T-cell (primary cell): ENCODE measurements around the gene KCNQ5. TPM values are rescaled to one million over a fixed set of nuclear protein-coding genes. Genes with fewer than 3 reads are reported as not detected.

Source experiments
- ATAC-seq, 4 experiments: fragments of 200-7000 bp in 3 of 4; fragments of 150-1000 bp in 1 of 4; cut with Tn5 transposase; replicated peaks in 1 of 4; 1 replicate in 3 of 4; 2 replicates in 1 of 4; pipeline ENCODE4 v1.10.0; 2021; ENCODE audit warnings: moderate library complexity in 3 of 4, mild to moderate bottlenecking in 2 of 4, moderate number of reproducible peaks in 1 of 4
- CTCF ChIA-PET, 2 donors: fragments of 300-600 bp; sonication (Branson Sonifier 250); formaldehyde crosslinking; loops; one replicate each; lab custom pipeline; 2022; ENCODE audit warnings: antibody characterized with exemption in 2 of 2; lab: Charles Lee
- POLR2A ChIA-PET, 2 donors: fragments of 300-600 bp; sonication (Branson Sonifier 250); formaldehyde crosslinking; loops; one replicate each; lab custom pipeline; 2022; ENCODE audit warnings: antibody characterized with exemption in 2 of 2; lab: Charles Lee
- DNase-seq, 35 experiments: peaks; one replicate each; pipeline versions ENCODE4 v3.0.0 to v3.0.0-alpha.2; 2013 to 2023
- H3K27ac ChIP-seq: one replicate; pipeline ENCODE4 v1.5.1; 2013; ENCODE audit warnings: low read length
- H3K27me3 ChIP-seq, 2 experiments: replicated peaks in 1 of 2; 1 replicate in 1 of 2; 2 replicates in 1 of 2; pipeline versions ENCODE4 v1.6.1 to v1.7.0; 2013; ENCODE audit warnings: low read length in 1 of 2, mixed read lengths in 1 of 2; ENCODE audit not compliant: control insufficient read depth in 2 of 2, insufficient read depth in 2 of 2; ENCODE audit errors: extremely low read depth in 1 of 2
- H3K36me3 ChIP-seq, 2 donors: 1 replicate in 1 of 2; 2 replicates in 1 of 2; pipeline versions ENCODE4 v1.6.1 to v1.7.0; 2013; ENCODE audit warnings: low read length in 1 of 2; ENCODE audit not compliant: control insufficient read depth in 2 of 2, insufficient read depth in 1 of 2; ENCODE audit errors: extremely low read depth in 1 of 2
- H3K4me1 ChIP-seq, 2 experiments: 1 replicate in 1 of 2; 2 replicates in 1 of 2; pipeline versions ENCODE4 v1.6.1 to v1.7.0; 2013; ENCODE audit warnings: low read length in 2 of 2, mixed read lengths in 1 of 2; ENCODE audit not compliant: insufficient read depth in 2 of 2, control insufficient read depth in 1 of 2; ENCODE audit errors: extremely low read depth in 1 of 2
- H3K4me3 ChIP-seq, 2 donors: 1 replicate in 1 of 2; 2 replicates in 1 of 2; pipeline versions ENCODE4 v1.5.1 to v1.7.0; 2013; ENCODE audit warnings: mild to moderate bottlenecking in 2 of 2, low read length in 1 of 2, moderate library complexity in 1 of 2; ENCODE audit not compliant: control insufficient read depth in 1 of 2; ENCODE audit errors: extremely low read depth in 1 of 2
- H3K9me3 ChIP-seq: 2 replicates; pipeline ENCODE4 v1.7.0; 2013
- H3K27ac Mint-ChIP-seq, 2 donors: one replicate each; pipeline ENCODE4 v1.8.0; 2020 to 2021; ENCODE audit warnings: mild to moderate bottlenecking in 2 of 2, mixed read lengths in 2 of 2
- H3K27me3 Mint-ChIP-seq, 2 donors: one replicate each; pipeline ENCODE4 v1.8.0; 2021 to 2022; ENCODE audit warnings: mixed read lengths in 2 of 2
- H3K36me3 Mint-ChIP-seq: one replicate; pipeline ENCODE4 v1.8.0; 2021; ENCODE audit warnings: mixed read lengths
- H3K4me1 Mint-ChIP-seq, 3 donors: one replicate each; pipeline ENCODE4 v1.8.0; 2020 to 2022; ENCODE audit warnings: mixed read lengths in 3 of 3, mild to moderate bottlenecking in 1 of 3
- H3K4me3 Mint-ChIP-seq, 3 donors: one replicate each; pipeline ENCODE4 v1.8.0; 2020 to 2022; ENCODE audit warnings: mild to moderate bottlenecking in 3 of 3, mixed read lengths in 3 of 3, moderate library complexity in 3 of 3
- H3K9me3 Mint-ChIP-seq, 3 donors: one replicate each; pipeline ENCODE4 v1.8.0; 2020 to 2022; ENCODE audit warnings: mixed read lengths in 3 of 3
- WGBS: methylation state at CpG from one replicate; pipeline ENCODE4 v1.1.5; 2013; ENCODE audit warnings: missing lambda C conversion rate; ENCODE audit not compliant: insufficient coverage; 5-methylcytosine and 5-hydroxymethylcytosine counted together
- total RNA-seq, 35 experiments: library from RNA in 6 of 35; stranded (reverse) in 6 of 35; fragments of 120-200 nt in 1 of 35; gene quantifications; one replicate each; pipeline versions ENCODE4 v1.2.1 to v1.2.4 and lab custom pipeline; 2013 to 2026

KCNQ5 gene
- total RNA-seq, 5 donors from 2014 or later (not counting 1 experiment from before 2014, with no cell fraction given), result 3.5 to 5.3 (median 4.3) TPM

DNA sequence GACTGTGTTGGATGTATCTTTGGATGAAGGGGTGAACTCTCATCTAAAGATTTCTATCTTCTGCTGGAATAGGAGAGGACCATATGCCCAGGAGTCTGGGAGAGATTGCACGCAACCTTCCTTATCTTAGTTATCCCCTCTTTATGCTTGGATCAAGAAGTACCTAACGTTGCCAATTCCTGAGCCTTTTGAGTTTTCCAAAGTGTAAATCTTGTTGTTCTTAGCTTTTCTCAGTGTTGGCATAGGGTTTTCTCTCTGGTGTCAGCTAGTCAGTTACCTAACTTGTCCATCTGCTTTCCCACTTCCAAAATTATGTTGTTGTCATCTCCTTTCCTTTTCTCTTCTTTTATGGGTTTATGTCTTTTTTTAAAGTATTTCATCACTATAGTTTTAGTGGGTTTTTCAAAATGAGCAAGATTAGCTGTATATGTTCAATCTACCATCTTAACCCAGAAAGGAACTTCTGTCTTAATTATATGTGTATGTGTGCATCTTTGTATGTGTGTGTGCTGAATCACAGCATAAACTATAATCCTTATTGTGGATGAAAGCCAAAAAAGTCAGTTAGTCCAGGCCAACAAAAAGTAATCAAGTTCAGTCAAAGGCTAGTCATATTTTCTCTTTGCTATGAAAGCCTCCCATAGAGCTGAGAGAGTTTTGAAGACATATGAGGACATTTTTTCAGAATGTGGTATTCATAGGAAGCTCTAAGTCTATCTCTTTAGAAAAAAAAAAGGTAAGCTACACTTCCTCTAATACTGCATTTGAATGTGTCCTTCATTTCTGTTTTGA, 531.3 kb downstream of the KCNQ5 start:
- Histone ChIP-seq H3K4me3 (no peak overlapping the region), H3K9me3 (no peaks in the 10 kb centered on the region), H3K4me1 (no peaks in the 10 kb centered on the region), H3K27ac (no peak overlapping the region), H3K36me3 (no peaks in the 10 kb centered on the region), H3K27me3 (no peaks in the 10 kb centered on the region)
- peaks cover 0 to 1% (median 0%) of the 10 kb centered on the region in 3 donors for H3K9me3 Mint-ChIP-seq
- ChIA-PET POLR2A (no interaction called here), CTCF (interaction anchor here (0.9 to 1.7 kb wide), 3 partner anchors 24 to 741 kb away, joined by 3 to 5 read pairs (median 3); no protein-coding TSS in a partner anchor)
- WGBS, result no CpG with 5 or more reads among the region's 2 CpGs
- no peaks in the 10 kb centered on the region for H3K4me1 Mint-ChIP-seq
- H3K36me3 Mint-ChIP-seq, result peaks cover 7% of the 10 kb centered on the region
- no peaks in the 10 kb centered on the region for H3K27me3 Mint-ChIP-seq
- no peak for ATAC-seq
- no peak overlapping the region for H3K27ac Mint-ChIP-seq
- no peak overlapping the region for H3K4me3 Mint-ChIP-seq
- no peak for DNase-seq

DNA sequence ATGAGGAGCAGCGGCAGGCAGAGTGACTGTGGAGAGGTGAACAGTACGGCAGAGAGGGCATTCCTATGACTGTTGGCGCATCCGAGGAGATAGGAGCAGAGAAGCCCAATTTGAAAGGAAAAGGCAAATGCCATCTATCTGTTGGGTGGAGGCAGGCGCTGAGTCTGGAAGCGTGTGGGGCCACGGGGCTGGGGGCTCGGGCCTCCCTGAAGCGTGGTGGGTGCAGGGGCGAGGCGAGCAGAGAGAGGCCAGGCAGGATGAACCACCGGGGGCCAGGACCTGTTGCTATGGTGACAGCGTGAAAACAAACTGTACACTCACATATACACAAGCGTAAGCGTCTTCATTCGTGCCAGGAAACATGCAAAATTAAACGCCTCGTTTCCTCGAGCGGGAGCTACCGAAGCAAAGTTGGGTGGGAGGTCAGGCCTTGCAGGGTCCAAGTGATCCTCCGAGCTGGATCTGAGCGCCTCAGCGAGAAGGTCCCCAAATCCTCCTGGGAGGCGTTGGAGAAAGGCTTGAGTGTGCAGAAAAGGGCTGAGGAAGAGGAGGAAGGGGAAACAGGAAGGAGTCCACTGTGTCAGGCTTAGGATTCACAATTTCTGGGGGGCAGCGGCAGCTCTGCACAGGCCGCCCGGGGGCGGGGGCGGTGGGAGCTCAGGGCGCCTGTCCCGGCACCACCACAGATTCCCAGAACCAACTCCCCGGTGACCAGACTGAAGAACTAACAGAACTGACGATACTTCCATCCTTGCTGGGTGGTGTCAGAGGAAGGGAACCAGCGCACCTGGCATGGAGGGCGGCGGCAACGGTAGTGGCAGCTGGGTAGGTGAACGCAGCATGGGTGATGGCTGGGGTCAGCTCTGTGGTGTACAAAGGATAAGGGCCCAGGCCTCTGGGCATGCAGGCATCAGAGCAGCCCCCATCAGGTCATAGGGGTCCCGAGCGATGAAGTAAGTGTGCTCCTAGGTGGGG, 535.2 kb downstream of the KCNQ5 start:
- Histone ChIP-seq H3K4me3 (no peak overlapping the region), H3K36me3 (no peaks in the 10 kb centered on the region), H3K27me3 (no peaks in the 10 kb centered on the region), H3K27ac (no peak overlapping the region), H3K4me1 (no peaks in the 10 kb centered on the region), H3K9me3 (no peaks in the 10 kb centered on the region)
- DNase-seq (no peak), ATAC-seq (no peak)
- H3K4me3 Mint-ChIP-seq, result no peak overlapping the region
- no peaks in the 10 kb centered on the region for H3K27me3 Mint-ChIP-seq
- ChIA-PET POLR2A (interaction anchor here in 1 of 2 donors (0.6 kb wide), 1 partner anchor 47 kb away, joined by 6 read pairs; no protein-coding TSS in a partner anchor), CTCF (no interaction called here)
- H3K4me1 Mint-ChIP-seq, result no peaks in the 10 kb centered on the region
- H3K9me3 Mint-ChIP-seq, result peaks cover 0 to 1% (median 0%) of the 10 kb centered on the region in 3 donors
- H3K27ac Mint-ChIP-seq, result no peak overlapping the region
- H3K36me3 Mint-ChIP-seq, result peaks cover 7% of the 10 kb centered on the region
- 96% methylated on average over 40 of the region's 41 CpGs for WGBS

DNA sequence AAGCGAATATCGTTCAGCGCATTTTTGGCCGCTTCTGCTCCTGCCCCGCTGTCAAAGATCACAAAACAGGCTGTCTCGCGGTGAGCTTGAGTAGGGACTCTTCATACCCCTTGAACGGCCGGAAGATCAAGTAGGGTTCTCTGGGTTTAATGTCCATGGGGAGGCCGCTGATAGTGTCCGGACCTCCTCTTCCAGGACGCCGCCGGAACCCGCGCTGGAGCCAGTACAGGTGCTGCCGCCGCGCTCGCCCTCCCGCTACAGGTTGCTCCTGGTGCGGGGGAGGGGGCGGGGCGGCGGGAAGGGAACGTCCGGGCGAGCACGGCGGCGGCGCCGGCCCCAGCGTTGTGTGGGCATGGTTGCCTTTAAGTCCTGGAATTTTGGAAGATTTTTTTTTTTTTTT, 536.0 kb downstream of the KCNQ5 start:
- H3K9me3 Mint-ChIP-seq, result peaks cover 0 to 1% (median 0%) of the 10 kb centered on the region in 3 donors
- H3K4me1 Mint-ChIP-seq, result no peaks in the 10 kb centered on the region
- H3K36me3 Mint-ChIP-seq, result peaks cover 7% of the 10 kb centered on the region
- no peak overlapping the region for H3K27ac ChIP-seq
- CTCF ChIA-PET, result no interaction called here
- no peak for DNase-seq
- no peaks in the 10 kb centered on the region for H3K4me1 ChIP-seq
- no peak overlapping the region for H3K4me3 Mint-ChIP-seq
- H3K4me3 ChIP-seq, result no peak overlapping the region
- POLR2A ChIA-PET, result no interaction called here
- 91% methylated on average over 12 of the region's 34 CpGs for WGBS
- no peak overlapping the region for H3K27ac Mint-ChIP-seq
- no peaks in the 10 kb centered on the region for H3K36me3 ChIP-seq
- H3K27me3 Mint-ChIP-seq, result no peaks in the 10 kb centered on the region
- no peaks in the 10 kb centered on the region for H3K9me3 ChIP-seq
- H3K27me3 ChIP-seq, result no peaks in the 10 kb centered on the region
- no peak for ATAC-seq

GRCh38 chr6:73169111-73169510, 547.2 kb downstream of the KCNQ5 start:
- no peak overlapping the region for H3K27ac ChIP-seq
- H3K4me1 ChIP-seq, result no peaks in the 10 kb centered on the region
- H3K4me1 Mint-ChIP-seq, result no peaks in the 10 kb centered on the region
- WGBS, result 67% methylated on average over 3 of the region's 4 CpGs
- H3K36me3 Mint-ChIP-seq, result no peaks in the 10 kb centered on the region
- no peak for DNase-seq
- H3K27me3 Mint-ChIP-seq, result peaks cover 0 to 3% of the 10 kb centered on the region in 2 donors
- no peaks in the 10 kb centered on the region for H3K9me3 ChIP-seq
- ChIA-PET CTCF (interaction anchor here in 1 of 2 donors (0.6 kb wide), 1 partner anchor 277 kb away, joined by 3 read pairs; no protein-coding TSS in a partner anchor), POLR2A (interaction anchor here in 1 of 2 donors (0.8 kb wide), 1 partner anchor 757 kb away, joined by 4 read pairs; no protein-coding TSS in a partner anchor)
- no peaks in the 10 kb centered on the region for H3K27me3 ChIP-seq
- no peaks in the 10 kb centered on the region for H3K9me3 Mint-ChIP-seq
- H3K4me3 Mint-ChIP-seq, result no peak overlapping the region
- no peak for ATAC-seq
- no peaks in the 10 kb centered on the region for H3K36me3 ChIP-seq
- no peak overlapping the region for H3K27ac Mint-ChIP-seq
- no peak overlapping the region for H3K4me3 ChIP-seq

DNA sequence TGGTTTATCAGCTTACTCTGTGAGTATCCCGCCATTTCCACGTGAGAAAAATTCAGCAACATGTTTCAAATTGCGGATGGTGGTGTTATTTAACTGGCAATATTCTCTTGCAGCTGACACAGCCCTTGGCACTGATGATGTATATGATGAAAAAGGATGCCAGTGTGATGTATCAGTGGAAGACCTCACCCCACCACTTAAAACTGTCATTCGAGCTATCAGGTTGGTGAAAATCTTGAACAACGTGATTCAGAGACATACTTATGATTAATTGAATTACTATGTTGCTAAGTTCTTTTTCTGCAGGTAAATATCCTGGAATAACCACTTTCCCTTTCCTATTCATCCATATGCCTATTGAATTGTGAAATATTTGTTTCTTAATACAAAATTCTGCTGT, 547.8 kb downstream of the KCNQ5 start:
- Histone ChIP-seq H3K9me3 (no peaks in the 10 kb centered on the region), H3K36me3 (no peaks in the 10 kb centered on the region), H3K4me3 (no peak overlapping the region), H3K4me1 (no peaks in the 10 kb centered on the region), H3K27me3 (no peaks in the 10 kb centered on the region), H3K27ac (no peak overlapping the region)
- WGBS, result no CpG with 5 or more reads among the region's 5 CpGs
- Mint-ChIP-seq H3K27ac (no peak overlapping the region), H3K4me1 (no peaks in the 10 kb centered on the region), H3K9me3 (no peaks in the 10 kb centered on the region), H3K36me3 (no peaks in the 10 kb centered on the region), H3K4me3 (no peak overlapping the region), H3K27me3 (peaks cover 0 to 3% of the 10 kb centered on the region in 2 donors)
- CTCF ChIA-PET, result no interaction called here
- DNase-seq, result no peak
- POLR2A ChIA-PET, result no interaction called here
- ATAC-seq, result no peak

DNA sequence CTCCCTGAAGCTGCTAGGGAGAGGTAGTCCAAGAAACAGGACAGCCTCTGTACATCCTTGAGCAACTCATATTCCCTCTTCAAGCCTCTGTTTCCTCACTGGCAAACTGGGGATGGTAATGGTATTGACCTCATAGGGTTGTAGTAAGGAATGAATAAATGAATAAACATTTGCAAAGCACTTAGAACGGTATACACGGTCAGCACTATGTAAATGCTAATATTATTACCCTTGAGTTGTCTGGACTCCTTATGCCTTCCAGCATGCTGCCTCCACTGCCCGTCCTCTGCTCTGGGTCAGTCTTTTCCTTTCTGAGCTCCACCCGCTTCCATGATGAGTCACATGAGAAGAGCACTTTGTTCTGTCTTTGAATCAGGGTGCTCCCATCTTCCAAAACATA, 552.8 kb downstream of the KCNQ5 start:
- Histone ChIP-seq H3K27ac (no peak overlapping the region), H3K36me3 (no peaks in the 10 kb centered on the region), H3K9me3 (no peaks in the 10 kb centered on the region), H3K4me3 (no peak overlapping the region), H3K27me3 (no peaks in the 10 kb centered on the region), H3K4me1 (no peaks in the 10 kb centered on the region)
- no peak overlapping the region for H3K27ac Mint-ChIP-seq
- no peaks in the 10 kb centered on the region for H3K27me3 Mint-ChIP-seq
- POLR2A ChIA-PET, result no interaction called here
- DNase-seq (no peak), ATAC-seq (no peak)
- WGBS, result 100% methylated on average over 2 of the region's 4 CpGs
- CTCF ChIA-PET, result interaction anchor here in 1 of 2 donors (0.7 kb wide), 1 partner anchor 10 kb away, joined by 4 read pairs; no protein-coding TSS in a partner anchor
- H3K4me1 Mint-ChIP-seq, result no peaks in the 10 kb centered on the region
- H3K36me3 Mint-ChIP-seq, result no peaks in the 10 kb centered on the region
- no peaks in the 10 kb centered on the region for H3K9me3 Mint-ChIP-seq
- H3K4me3 Mint-ChIP-seq, result no peak overlapping the region
